NCI-H226 (cell line): Measurements from ENCODE around the gene SH3BP4.
A peak's percentile ranks its signal among the peaks of the same experiment; 100 is the strongest.

Experiments used
- DNase-seq: peaks from one replicate; pipeline ENCODE4 v3.0.0-alpha.2; 2015

Gene SH3BP4

GRCh38 chr2:235066490-235066889 is 114.7 kb downstream of the SH3BP4 start:
- DNase-seq, result no peak

- no peak for DNase-seq
Measured at GRCh38 chr2:235066895-235067294, 115.1 kb downstream of the SH3BP4 start.

GRCh38 chr2:235068701-235069100 is 116.9 kb downstream of the SH3BP4 start:
- no peak for DNase-seq

- DNase-seq, result peak; percentile 16
Measured at GRCh38 chr2:235070063-235070706, 118.4 kb downstream of the SH3BP4 start.

- DNase-seq, result no peak
Measured at GRCh38 chr2:235073868-235074413, 122.1 kb downstream of the SH3BP4 start.

- no peak for DNase-seq
Measured at GRCh38 chr2:235077046-235077445, 125.2 kb downstream of the SH3BP4 start.

GRCh38 chr2:235078182-235078581 is 126.4 kb downstream of the SH3BP4 start:
- DNase-seq, result no peak

GRCh38 chr2:235078914-235079472 is 127.2 kb downstream of the SH3BP4 start:
- DNase-seq, result no peak

GRCh38 chr2:235080101-235080500 is 128.3 kb downstream of the SH3BP4 start:
- DNase-seq, result peak; percentile 21

GRCh38 chr2:235082578-235083338 is 130.9 kb downstream of the SH3BP4 start:
- DNase-seq, result no peak

- DNase-seq, result no peak
Measured at GRCh38 chr2:235083822-235084221, 132.0 kb downstream of the SH3BP4 start.

GRCh38 chr2:235084424-235084823 is 132.6 kb downstream of the SH3BP4 start:
- no peak for DNase-seq

- DNase-seq, result no peak
Measured at GRCh38 chr2:235085476-235085875, 133.7 kb downstream of the SH3BP4 start.

GRCh38 chr2:235086481-235087184 is 134.8 kb downstream of the SH3BP4 start:
- DNase-seq, result no peak

- no peak for DNase-seq
Measured at GRCh38 chr2:235087832-235088495, 136.1 kb downstream of the SH3BP4 start.

GRCh38 chr2:235088496-235088921 is 136.7 kb downstream of the SH3BP4 start:
- DNase-seq, result peak; percentile 51

GRCh38 chr2:235091421-235091820 is 139.6 kb downstream of the SH3BP4 start:
- no peak for DNase-seq

- no peak for DNase-seq
Measured at GRCh38 chr2:235091983-235092382, 140.2 kb downstream of the SH3BP4 start.

GRCh38 chr2:235092433-235093223 is 140.8 kb downstream of the SH3BP4 start:
- DNase-seq, result no peak

GRCh38 chr2:235094457-235094856 is 142.6 kb downstream of the SH3BP4 start:
- no peak for DNase-seq

- DNase-seq, result no peak
Measured at GRCh38 chr2:235095569-235095968, 143.8 kb downstream of the SH3BP4 start.

- no peak for DNase-seq
Measured at GRCh38 chr2:235096447-235096846, 144.6 kb downstream of the SH3BP4 start.
